Suppressor macrophage treated with lipopolysaccharide for 4 hours (primary cell): Measurements from ENCODE around the gene LIMS2.

ENCODE experiments used
- DNase-seq: peaks from one replicate; pipeline ENCODE4 v3.0.0-alpha.2; 2020

Gene LIMS2

GRCh38 chr2:127645026-127645394, 30.3 kb downstream of the LIMS2 start:
- no peak for DNase-seq

GRCh38 chr2:127644066-127645025, 31.0 kb downstream of the LIMS2 start:
- no peak for DNase-seq

GRCh38 chr2:127643439-127644065, 31.8 kb downstream of the LIMS2 start:
- no peak for DNase-seq

GRCh38 chr2:127642706-127643438, 32.5 kb downstream of the LIMS2 start:
- no peak for DNase-seq

- no peak for DNase-seq
Observed at GRCh38 chr2:127641846-127642507, 33.4 kb downstream of the LIMS2 start.

GRCh38 chr2:127641133-127641532, 34.2 kb downstream of the LIMS2 start:
- no peak for DNase-seq

- DNase-seq = no peak
Observed at GRCh38 chr2:127640082-127641072, 35.0 kb downstream of the LIMS2 start.

- no peak for DNase-seq
Observed at GRCh38 chr2:127639111-127639474, 36.2 kb downstream of the LIMS2 start.

- no peak for DNase-seq
Observed at GRCh38 chr2:127638361-127639110, 36.8 kb downstream of the LIMS2 start.

- DNase-seq = peak; percentile 32
Observed at GRCh38 chr2:127637725-127638252, 37.5 kb downstream of the LIMS2 start.

GRCh38 chr2:127637236-127637630, 38.1 kb downstream of the LIMS2 start:
- no peak for DNase-seq

GRCh38 chr2:127636248-127637235, 38.8 kb downstream of the LIMS2 start:
- no peak for DNase-seq

- DNase-seq = no peak
Observed at GRCh38 chr2:127635380-127636237, 39.7 kb downstream of the LIMS2 start.

- no peak for DNase-seq
Observed at GRCh38 chr2:127634626-127635379, 40.5 kb downstream of the LIMS2 start.

- no peak for DNase-seq
Observed at GRCh38 chr2:127634066-127634617, 41.2 kb downstream of the LIMS2 start.

GRCh38 chr2:127633556-127634065, 41.7 kb downstream of the LIMS2 start:
- no peak for DNase-seq
